Osteoblast (primary cell): ENCODE results near the gene PIGL. TPM values are rescaled to one million over a fixed set of nuclear protein-coding genes. Genes with fewer than 3 reads are reported as not detected.

Source experiments
- DNase-seq: peaks from one replicate; pipeline ENCODE4 v3.0.0; 2011; ENCODE audit warnings: low spot score, mixed read lengths; ENCODE audit not compliant: insufficient read length; ENCODE audit errors: missing footprints
- H2AFZ ChIP-seq: 2 replicates; pipeline ENCODE4 v1.6.0; 2011; ENCODE audit warnings: mild to moderate bottlenecking, low read length
- H3K27ac ChIP-seq: 2 replicates; pipeline ENCODE4 v1.5.1; 2011; ENCODE audit warnings: mild to moderate bottlenecking, low read depth, low read length, moderate library complexity
- H3K27me3 ChIP-seq: 2 replicates; pipeline ENCODE4 v1.6.0; 2012; ENCODE audit warnings: mild to moderate bottlenecking, control low read depth, inconsistent platforms, low read length, moderate library complexity; ENCODE audit not compliant: insufficient read depth
- H3K36me3 ChIP-seq: 2 replicates; pipeline ENCODE4 v1.5.1; 2011; ENCODE audit warnings: mild to moderate bottlenecking, low read length, control low read depth, moderate library complexity; ENCODE audit not compliant: insufficient read depth
- H3K4me1 ChIP-seq: 2 replicates; pipeline ENCODE4 v1.5.1; 2011; ENCODE audit warnings: mild to moderate bottlenecking, low read length, control low read depth, moderate library complexity; ENCODE audit not compliant: insufficient read depth
- H3K4me2 ChIP-seq: 2 replicates; pipeline ENCODE4 v1.6.0; 2011; ENCODE audit warnings: mild to moderate bottlenecking, low read length; ENCODE audit not compliant: insufficient read depth
- H3K4me3 ChIP-seq: fragments of 200-600 bp; sonication (generic); 3 replicates; pipeline ENCODE4 v1.5.1; 2012; ENCODE audit warnings: mild to moderate bottlenecking, low read length, inconsistent platforms; ENCODE audit not compliant: insufficient read depth
- H3K79me2 ChIP-seq: 2 replicates; pipeline ENCODE4 v1.6.0; 2012; ENCODE audit warnings: mild to moderate bottlenecking, low read length, control low read depth, inconsistent platforms; ENCODE audit not compliant: insufficient read depth
- H3K9me3 ChIP-seq: 2 replicates; pipeline ENCODE4 v1.5.1; 2011; ENCODE audit warnings: low read depth, low read length, control low read depth
- H4K20me1 ChIP-seq: 2 replicates; pipeline ENCODE4 v1.6.0; 2012; ENCODE audit warnings: mild to moderate bottlenecking, low read length, control low read depth; ENCODE audit not compliant: insufficient read depth
- total RNA-seq: library from RNA; depleted of rRNA; stranded (reverse); fragments of >200 nt; gene quantifications from 2 replicates; pipeline ENCODE4 v1.2.3, GENCODE V29; 2012
- TF ChIP-seq, protein P1 (sequence below): IDR thresholded peaks from 2 replicates; pipeline ENCODE4 v1.5.1; 2011; ENCODE audit warnings: mild to moderate bottlenecking, low read depth, low read length, moderate library complexity; ENCODE audit errors: extremely low read depth

PIGL gene
- total RNA-seq, 1 donor = 23.5 TPM

- Histone ChIP-seq H3K9me3 (no peaks in the 10 kb centered on the region), H3K36me3 (no peaks in the 10 kb centered on the region), H3K79me2 (no peaks in the 10 kb centered on the region), H3K4me2 (no peak overlapping the region), H3K27ac (no peak overlapping the region), H3K4me1 (peaks cover 7% of the 10 kb centered on the region), H2AFZ (no peak overlapping the region), H4K20me1 (peaks cover 3% of the 10 kb centered on the region), H3K27me3 (no peaks in the 10 kb centered on the region), H3K4me3 (no peak overlapping the region)
- TF ChIP-seq, protein P1, sequence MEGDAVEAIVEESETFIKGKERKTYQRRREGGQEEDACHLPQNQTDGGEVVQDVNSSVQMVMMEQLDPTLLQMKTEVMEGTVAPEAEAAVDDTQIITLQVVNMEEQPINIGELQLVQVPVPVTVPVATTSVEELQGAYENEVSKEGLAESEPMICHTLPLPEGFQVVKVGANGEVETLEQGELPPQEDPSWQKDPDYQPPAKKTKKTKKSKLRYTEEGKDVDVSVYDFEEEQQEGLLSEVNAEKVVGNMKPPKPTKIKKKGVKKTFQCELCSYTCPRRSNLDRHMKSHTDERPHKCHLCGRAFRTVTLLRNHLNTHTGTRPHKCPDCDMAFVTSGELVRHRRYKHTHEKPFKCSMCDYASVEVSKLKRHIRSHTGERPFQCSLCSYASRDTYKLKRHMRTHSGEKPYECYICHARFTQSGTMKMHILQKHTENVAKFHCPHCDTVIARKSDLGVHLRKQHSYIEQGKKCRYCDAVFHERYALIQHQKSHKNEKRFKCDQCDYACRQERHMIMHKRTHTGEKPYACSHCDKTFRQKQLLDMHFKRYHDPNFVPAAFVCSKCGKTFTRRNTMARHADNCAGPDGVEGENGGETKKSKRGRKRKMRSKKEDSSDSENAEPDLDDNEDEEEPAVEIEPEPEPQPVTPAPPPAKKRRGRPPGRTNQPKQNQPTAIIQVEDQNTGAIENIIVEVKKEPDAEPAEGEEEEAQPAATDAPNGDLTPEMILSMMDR = no peak
- no peak for DNase-seq
Observed at GRCh38 chr17:16297367-16298139, 80.5 kb downstream of the PIGL start.

DNA sequence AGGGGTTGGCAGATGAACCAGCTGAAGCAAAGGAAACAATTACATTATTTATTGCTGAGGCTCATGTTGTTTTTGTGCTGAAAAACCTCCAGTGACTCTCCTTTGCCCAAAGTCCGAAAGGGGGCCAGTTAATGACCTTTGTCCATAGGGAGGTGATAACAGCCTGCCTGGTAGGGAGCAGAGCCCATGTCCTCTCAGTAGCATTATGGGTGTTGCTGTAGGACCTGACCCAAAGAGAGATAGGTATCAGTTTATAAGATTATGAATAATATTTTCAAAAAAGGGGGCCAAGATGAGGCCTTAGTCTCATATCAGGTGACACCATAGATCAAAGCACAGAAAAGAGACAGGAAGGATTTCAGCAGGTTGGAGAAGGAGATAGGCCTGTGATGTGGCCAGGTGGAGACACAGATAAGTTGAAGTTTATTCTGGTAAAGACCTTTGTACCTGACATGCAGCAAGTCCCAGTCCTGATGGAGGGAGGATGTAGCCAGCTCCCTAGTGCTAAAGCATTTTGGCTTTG is 81.2 kb downstream of the PIGL start:
- Histone ChIP-seq H4K20me1 (peaks cover 3% of the 10 kb centered on the region), H3K4me2 (no peak overlapping the region), H3K4me1 (peaks cover 7% of the 10 kb centered on the region), H3K27ac (no peak overlapping the region), H3K4me3 (no peak overlapping the region), H3K79me2 (no peaks in the 10 kb centered on the region), H2AFZ (no peak overlapping the region), H3K27me3 (no peaks in the 10 kb centered on the region), H3K36me3 (no peaks in the 10 kb centered on the region), H3K9me3 (no peaks in the 10 kb centered on the region)
- DNase-seq = no peak
- TF ChIP-seq, protein P1 = no peak

GRCh38 chr17:16300554-16300953 is 83.5 kb downstream of the PIGL start:
- H3K79me2 ChIP-seq = no peaks in the 10 kb centered on the region
- H3K27me3 ChIP-seq = no peaks in the 10 kb centered on the region
- H3K27ac ChIP-seq = no peak overlapping the region
- no peak for DNase-seq
- peaks cover 7% of the 10 kb centered on the region for H3K4me1 ChIP-seq
- H3K4me3 ChIP-seq = no peak overlapping the region
- peaks cover 3% of the 10 kb centered on the region for H4K20me1 ChIP-seq
- H3K4me2 ChIP-seq = no peak overlapping the region
- no peaks in the 10 kb centered on the region for H3K9me3 ChIP-seq
- no peaks in the 10 kb centered on the region for H3K36me3 ChIP-seq
- TF ChIP-seq, protein P1 = no peak
- no peak overlapping the region for H2AFZ ChIP-seq

- Histone ChIP-seq H3K4me2 (no peak overlapping the region), H4K20me1 (peaks cover 3% of the 10 kb centered on the region), H3K79me2 (no peaks in the 10 kb centered on the region), H3K4me1 (peaks cover 7% of the 10 kb centered on the region), H3K27ac (no peak overlapping the region), H3K9me3 (no peaks in the 10 kb centered on the region), H3K4me3 (no peak overlapping the region), H3K27me3 (no peaks in the 10 kb centered on the region), H2AFZ (no peak overlapping the region), H3K36me3 (peaks cover 6% of the 10 kb centered on the region)
- DNase-seq = peak; percentile 64
- TF ChIP-seq, protein P1 = no peak
Observed at GRCh38 chr17:16301963-16302855, 85.2 kb downstream of the PIGL start.
